H9 (cell line): ENCODE measurements around the gene HS3ST6. TPM values are rescaled to one million over a fixed set of nuclear protein-coding genes. Genes with fewer than 3 reads are reported as not detected.
A peak's percentile ranks its signal among the peaks of the same experiment; 100 is the strongest.

ENCODE experiments used
- DNase-seq: peaks from one replicate; pipeline ENCODE4 v3.0.0-alpha.2; 2017
- H2AFZ ChIP-seq: one replicate; pipeline ENCODE4 v1.6.1; 2013; ENCODE audit warnings: mild to moderate bottlenecking, low read length, control low read depth, moderate library complexity
- H2AK5ac ChIP-seq: 2 replicates; pipeline ENCODE4 v1.6.1; 2013; ENCODE audit warnings: low read length, control low read depth, mixed read lengths; ENCODE audit not compliant: insufficient read length
- H2BK120ac ChIP-seq: one replicate; pipeline ENCODE4 v1.6.1; 2013; ENCODE audit warnings: low read depth, mild to moderate bottlenecking, low read length, control low read depth, inconsistent platforms; ENCODE audit not compliant: poor library complexity, severe bottlenecking
- H2BK12ac ChIP-seq: 2 replicates; pipeline ENCODE4 v1.6.1; 2013; ENCODE audit warnings: low read length, control low read depth, mixed read lengths, low read depth; ENCODE audit not compliant: insufficient read length
- H2BK15ac ChIP-seq: 2 replicates; pipeline ENCODE4 v1.6.1; 2013; ENCODE audit warnings: low read depth, low read length, control low read depth
- H2BK20ac ChIP-seq: one replicate; pipeline ENCODE4 v1.6.1; 2013; ENCODE audit warnings: low read depth, mild to moderate bottlenecking, low read length, control low read depth, inconsistent platforms; ENCODE audit not compliant: poor library complexity, severe bottlenecking
- H2BK5ac ChIP-seq: 2 replicates; pipeline ENCODE4 v1.6.1; 2013; ENCODE audit warnings: low read length, control low read depth, mixed read lengths; ENCODE audit not compliant: insufficient read length
- H3K14ac ChIP-seq: 2 replicates; pipeline ENCODE4 v1.6.1; 2013; ENCODE audit warnings: low read length, control low read depth; ENCODE audit not compliant: insufficient read depth
- H3K18ac ChIP-seq: 2 replicates; pipeline ENCODE4 v1.6.1; 2013; ENCODE audit warnings: low read depth, mild to moderate bottlenecking, mixed read lengths, low read length, control low read depth; ENCODE audit not compliant: insufficient read length
- H3K23ac ChIP-seq: 2 replicates; pipeline ENCODE4 v1.6.1; 2013; ENCODE audit warnings: low read length, control low read depth, mixed read lengths, low read depth; ENCODE audit not compliant: insufficient read length
- H3K23me2 ChIP-seq: 2 replicates; pipeline ENCODE4 v1.6.1; 2013; ENCODE audit warnings: low read depth, mild to moderate bottlenecking, mixed read lengths, low read length, control low read depth; ENCODE audit not compliant: insufficient read length, poor library complexity, severe bottlenecking
- H3K27ac ChIP-seq: 2 replicates; pipeline ENCODE4 v1.5.1; 2013; ENCODE audit warnings: low read length, control low read depth, mixed read lengths, low read depth; ENCODE audit not compliant: insufficient read length
- H3K27me3 ChIP-seq: 2 replicates; pipeline ENCODE4 v1.6.1; 2013; ENCODE audit warnings: low read length, control low read depth, inconsistent platforms; ENCODE audit not compliant: insufficient read depth
- H3K4ac ChIP-seq: 2 replicates; pipeline ENCODE4 v1.6.1; 2013; ENCODE audit warnings: low read depth, mild to moderate bottlenecking, control low read depth, inconsistent platforms, low read length, moderate library complexity
- H3K4me1 ChIP-seq: 2 replicates; pipeline ENCODE4 v1.6.1; 2013; ENCODE audit warnings: low read length, control low read depth, inconsistent platforms; ENCODE audit not compliant: insufficient read depth
- H3K4me2 ChIP-seq: 2 replicates; pipeline ENCODE4 v1.6.1; 2013; ENCODE audit warnings: low read length, control low read depth, mixed read lengths; ENCODE audit not compliant: insufficient read length, insufficient read depth
- H3K56ac ChIP-seq: 2 replicates; pipeline ENCODE4 v1.6.1; 2013; ENCODE audit warnings: low read depth, mild to moderate bottlenecking, mixed read lengths, low read length, control low read depth; ENCODE audit not compliant: insufficient read length
- H3K79me1 ChIP-seq: 2 replicates; pipeline ENCODE4 v1.6.1; 2013; ENCODE audit warnings: low read depth, mild to moderate bottlenecking, moderate library complexity, low read length, control low read depth, inconsistent platforms; ENCODE audit not compliant: insufficient read depth, poor library complexity, severe bottlenecking
- H3K79me2 ChIP-seq: 2 replicates; pipeline ENCODE4 v1.6.1; 2013; ENCODE audit warnings: low read length, control low read depth, inconsistent platforms; ENCODE audit not compliant: insufficient read depth
- H3K9ac ChIP-seq: 2 replicates; pipeline ENCODE4 v1.6.1; 2013; ENCODE audit warnings: low read length, control low read depth, mixed read lengths; ENCODE audit not compliant: insufficient read length; ENCODE audit errors: extremely low read depth
- H3K9me3 ChIP-seq: one replicate; pipeline ENCODE4 v1.6.1; 2013; ENCODE audit warnings: low read depth, low read length, inconsistent platforms; ENCODE audit not compliant: control insufficient read depth
- H3T11ph ChIP-seq: one replicate; pipeline ENCODE4 v1.6.1; 2013; ENCODE audit warnings: mild to moderate bottlenecking, low read length, control low read depth, inconsistent platforms
- H4K20me1 ChIP-seq: one replicate; pipeline ENCODE4 v1.6.1; 2013; ENCODE audit not compliant: control insufficient read depth, insufficient read length, insufficient read depth
- H4K5ac ChIP-seq: 2 replicates; pipeline ENCODE4 v1.6.1; 2013; ENCODE audit warnings: low read depth, mild to moderate bottlenecking, mixed read lengths, low read length, control low read depth; ENCODE audit not compliant: insufficient read length
- H4K8ac ChIP-seq: replicated peaks from 2 replicates; pipeline ENCODE4 v1.6.1; 2013; ENCODE audit warnings: low read length, control low read depth, mixed read lengths, low read depth; ENCODE audit not compliant: insufficient read length
- H4K91ac ChIP-seq: 2 replicates; pipeline ENCODE4 v1.6.1; 2013; ENCODE audit warnings: low read depth, mild to moderate bottlenecking, moderate library complexity, mixed read lengths, low read length, control low read depth; ENCODE audit not compliant: insufficient read length
- H3K27ac Mint-ChIP-seq, 3 experiments: 2 replicates in 2 of 3; 3 replicates in 1 of 3; pipeline ENCODE4 v1.8.0; 2020 to 2021; ENCODE audit warnings: mixed read lengths in 3 of 3, mild to moderate bottlenecking in 1 of 3, moderate library complexity in 1 of 3
- H3K27me3 Mint-ChIP-seq: 2 replicates; pipeline ENCODE4 v1.8.0; 2021; ENCODE audit warnings: low read depth, mild to moderate bottlenecking, moderate library complexity, mixed read lengths
- H3K36me3 Mint-ChIP-seq, 3 experiments: 2 replicates in 2 of 3; 3 replicates in 1 of 3; pipeline ENCODE4 v1.8.0; 2020 to 2021; ENCODE audit warnings: low read depth in 3 of 3, mixed read lengths in 3 of 3; ENCODE audit not compliant: insufficient read depth in 1 of 3
- H3K4me1 Mint-ChIP-seq, 2 experiments: 2 replicates each; pipeline ENCODE4 v1.8.0; 2020; ENCODE audit warnings: mixed read lengths in 2 of 2
- H3K4me3 Mint-ChIP-seq, 2 experiments: 2 replicates in 1 of 2; 3 replicates in 1 of 2; pipeline ENCODE4 v1.8.0; 2020 to 2021; ENCODE audit warnings: mild to moderate bottlenecking in 2 of 2, mixed read lengths in 2 of 2, moderate library complexity in 1 of 2
- H3K9me3 Mint-ChIP-seq, 2 experiments: 2 replicates in 1 of 2; 3 replicates in 1 of 2; pipeline ENCODE4 v1.8.0; 2020; ENCODE audit warnings: mild to moderate bottlenecking in 2 of 2, mixed read lengths in 2 of 2, moderate library complexity in 1 of 2
- CTCF ChIP-seq: fragments of 200-600 bp; sonication (generic); conservative IDR thresholded peaks from 3 replicates; pipeline ENCODE4 v1.8.0; 2021; ENCODE audit warnings: antibody characterized with exemption, mild to moderate bottlenecking
- WGBS: extraction: QIAGEN DNeasy Blood & Tissue Kit; methylation state at CpG from one replicate; pipeline ENCODE4 v1.1.7; 2013; ENCODE audit warnings: missing lambda C conversion rate, low lambda C conversion rate, mixed read lengths; ENCODE audit not compliant: insufficient read length; ENCODE audit errors: extremely low coverage; 5-methylcytosine and 5-hydroxymethylcytosine counted together
- total RNA-seq: library from RNA; stranded (reverse); gene quantifications from 2 replicates; pipeline ENCODE4 v1.2.1, GENCODE V29; 2021

The HS3ST6 gene
- total RNA-seq, 1 experiment from 2014 or later, result not detected

DNA sequence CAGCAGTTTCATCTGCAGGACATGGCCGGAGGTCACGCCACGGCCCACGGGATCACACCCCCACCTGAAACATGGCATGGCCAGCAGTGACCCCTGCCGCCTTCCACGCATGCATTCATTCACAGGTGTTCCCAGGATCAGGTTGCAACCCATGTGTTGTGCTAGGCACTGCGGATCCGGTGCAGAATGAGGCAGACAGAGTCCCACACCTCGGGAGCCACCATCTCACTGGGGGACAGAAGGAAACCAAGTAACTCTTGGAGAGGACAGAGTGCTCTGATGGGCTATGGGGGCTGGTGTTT is 29.1 kb upstream of the HS3ST6 start:
- no CpG with 5 or more reads among the region's 9 CpGs for WGBS
- Histone ChIP-seq H3K4me2 (no peak overlapping the region), H3K18ac (no peak overlapping the region), H3K23ac (no peak overlapping the region), H2AK5ac (no peak overlapping the region), H4K5ac (no peak overlapping the region), H2BK12ac (no peak overlapping the region), H3K79me1 (no peaks in the 10 kb centered on the region), H2AFZ (no peak overlapping the region), H4K8ac (no peak overlapping the region), H3T11ph (no peak overlapping the region), H3K27ac (no peak overlapping the region), H3K4me1 (peaks cover 2% of the 10 kb centered on the region; the same call in 1 of the 2 replicates), H2BK15ac (no peak overlapping the region), H2BK5ac (no peak overlapping the region), H3K79me2 (no peaks in the 10 kb centered on the region), H3K27me3 (no peaks in the 10 kb centered on the region), H3K23me2 (peaks cover 5% of the 10 kb centered on the region), H4K20me1 (no peaks in the 10 kb centered on the region), H3K4ac (no peak overlapping the region), H3K14ac (no peak overlapping the region), H3K56ac (no peak overlapping the region), H3K9me3 (no peaks in the 10 kb centered on the region), H4K91ac (no peak overlapping the region), H3K9ac (no peak overlapping the region), H2BK20ac (no peak overlapping the region), H2BK120ac (no peak overlapping the region)
- peak overlapping the region in 1 of 3 experiments; percentile 40; a peak in 2 of 7 replicates for H3K27ac Mint-ChIP-seq
- H3K27me3 Mint-ChIP-seq, result peaks cover 1% of the 10 kb centered on the region; the same call in 1 of the 2 replicates
- peaks cover 10 to 15% of the 10 kb centered on the region in 2 experiments for H3K4me1 Mint-ChIP-seq
- peaks cover 0 to 3% of the 10 kb centered on the region in 2 experiments; a peak in 1 of 5 replicates for H3K9me3 Mint-ChIP-seq
- no peak overlapping the region for H3K4me3 Mint-ChIP-seq
- no peaks in the 10 kb centered on the region; a peak in 1 of 7 replicates for H3K36me3 Mint-ChIP-seq
- no peak for DNase-seq
- no peak for TF ChIP-seq CTCF
